ENCODE data around the gene CARD19. TPM values are rescaled to one million over a fixed set of nuclear protein-coding genes. Genes with fewer than 3 reads are reported as not detected.

Gene CARD19
- total and polyA plus RNA-seq, 2 experiments from 2014 or later = 54.1 to 69.5 TPM

- TF ChIP-seq EZH2 (IDR thresholded peaks at IDR 0.05; ENCODE audit: insufficient read depth, poor library complexity, severe bottlenecking) = no peak
- TF ChIP-seq EZH2phosphoT487 (IDR thresholded peaks at IDR 0.05; ENCODE audit: insufficient read depth, low read depth) = no peak
- WGBS, 2 experiments (ENCODE audit: low coverage in 1 of 2, low lambda C conversion rate in 2 of 2, missing lambda C conversion rate in 2 of 2) = 38 to 43% methylated on average over 3 of the region's 3 CpGs
- H3K9me3 ChIP-seq (ENCODE audit: low read depth) = no peaks in the 10 kb centered on the region
These were observed 4.5 kb upstream of the CARD19 start for GRCh38 chr9:93091453-93092081.

GRCh38 chr9:93092251-93092991 lies 3.6 kb upstream of the CARD19 start:
- Histone ChIP-seq H3F3A (ENCODE audit: insufficient read depth) (peaks cover 39% of the 10 kb centered on the region), H3K79me2 (ENCODE audit: insufficient read depth) (peaks cover 12% of the 10 kb centered on the region), H2AFZ (0 out of 2 replicates have a peak overlapping the region, but pooled peaks have one; percentile 30), H3K4me1 (ENCODE audit: insufficient read depth) (peaks cover 10% of the 10 kb centered on the region), H3K27me3 (replicated peaks; ENCODE audit: insufficient read depth) (no peaks in the 10 kb centered on the region), H3K36me3 (ENCODE audit: low read depth) (no peaks in the 10 kb centered on the region), H3K4me3 (no peak overlapping the region), H3K27ac (peak overlapping the region; percentile 88), H3K9ac (peak overlapping the region; percentile 63), H4K20me1 (ENCODE audit: insufficient read depth) (no peaks in the 10 kb centered on the region), H3K9me2 (ENCODE audit: insufficient read depth) (no peaks in the 10 kb centered on the region), H3K4me2 (ENCODE audit: unreplicated experiment) (no peak overlapping the region), H3K9me3 (ENCODE audit: low read depth) (no peaks in the 10 kb centered on the region)
- no peak for TF ChIP-seq EZH2 (IDR thresholded peaks at IDR 0.05; ENCODE audit: insufficient read depth, poor library complexity, severe bottlenecking)
- in situ Hi-C loops (cut with MboI) = no loop called here
- no peak for DNase-seq
- 84% methylated on average over 7 of the region's 7 CpGs for WGBS, 2 experiments (ENCODE audit: low coverage in 1 of 2, low lambda C conversion rate in 2 of 2, missing lambda C conversion rate in 2 of 2)

More at GRCh38 chr9:93091453-93092081, 4.5 kb upstream of the CARD19 start:
- Histone ChIP-seq H3K4me3 (no peak overlapping the region), H3K27ac (peak overlapping the region; percentile 88), H3K36me3 (ENCODE audit: low read depth) (no peaks in the 10 kb centered on the region), H2AFZ (0 out of 2 replicates have a peak overlapping the region, but pooled peaks have one; percentile 30), H4K20me1 (ENCODE audit: insufficient read depth) (no peaks in the 10 kb centered on the region), H3K9me2 (ENCODE audit: insufficient read depth) (no peaks in the 10 kb centered on the region), H3F3A (ENCODE audit: insufficient read depth) (peaks cover 34% of the 10 kb centered on the region), H3K9ac (peak overlapping the region; percentile 63; the same call in 1 of the 2 replicates), H3K4me2 (ENCODE audit: unreplicated experiment) (no peak overlapping the region), H3K4me1 (ENCODE audit: insufficient read depth) (peaks cover 7% of the 10 kb centered on the region; the same call in 1 of the 2 replicates), H3K79me2 (ENCODE audit: insufficient read depth) (peaks cover 4% of the 10 kb centered on the region; the same call in 1 of the 2 replicates), H3K27me3 (replicated peaks; ENCODE audit: insufficient read depth) (no peaks in the 10 kb centered on the region)
- in situ Hi-C loops (cut with MboI) = no loop called here
- peak; percentile 84 for DNase-seq

GRCh38 chr9:93093127-93093876 lies 2.7 kb upstream of the CARD19 start:
- no peak overlapping the region for H3K4me2 ChIP-seq (ENCODE audit: unreplicated experiment)
- H3K9me3 ChIP-seq (ENCODE audit: low read depth) = no peaks in the 10 kb centered on the region
- H3K4me3 ChIP-seq = no peak overlapping the region
- no peak overlapping the region for H3K27ac ChIP-seq
- H3K36me3 ChIP-seq (ENCODE audit: low read depth) = no peaks in the 10 kb centered on the region
- no peaks in the 10 kb centered on the region for H4K20me1 ChIP-seq (ENCODE audit: insufficient read depth)
- no peaks in the 10 kb centered on the region for H3K9me2 ChIP-seq (ENCODE audit: insufficient read depth)
- 59 to 61% methylated on average over 11 of the region's 11 CpGs for WGBS, 2 experiments (ENCODE audit: low coverage in 1 of 2, low lambda C conversion rate in 2 of 2, missing lambda C conversion rate in 2 of 2)
- in situ Hi-C loops (cut with MboI) = no loop called here
- no peak for TF ChIP-seq EZH2phosphoT487 (IDR thresholded peaks at IDR 0.05; ENCODE audit: insufficient read depth, low read depth)
- no peak for TF ChIP-seq EZH2 (IDR thresholded peaks at IDR 0.05; ENCODE audit: insufficient read depth, poor library complexity, severe bottlenecking)
- H3K9ac ChIP-seq = no peak overlapping the region
- H3K79me2 ChIP-seq (ENCODE audit: insufficient read depth) = peaks cover 20% of the 10 kb centered on the region
- peaks cover 19% of the 10 kb centered on the region for H3K4me1 ChIP-seq (ENCODE audit: insufficient read depth)
- peaks cover 46% of the 10 kb centered on the region for H3F3A ChIP-seq (ENCODE audit: insufficient read depth)
- no peaks in the 10 kb centered on the region for H3K27me3 ChIP-seq (replicated peaks; ENCODE audit: insufficient read depth)
- DNase-seq = no peak
- no peak overlapping the region for H2AFZ ChIP-seq

DNA sequence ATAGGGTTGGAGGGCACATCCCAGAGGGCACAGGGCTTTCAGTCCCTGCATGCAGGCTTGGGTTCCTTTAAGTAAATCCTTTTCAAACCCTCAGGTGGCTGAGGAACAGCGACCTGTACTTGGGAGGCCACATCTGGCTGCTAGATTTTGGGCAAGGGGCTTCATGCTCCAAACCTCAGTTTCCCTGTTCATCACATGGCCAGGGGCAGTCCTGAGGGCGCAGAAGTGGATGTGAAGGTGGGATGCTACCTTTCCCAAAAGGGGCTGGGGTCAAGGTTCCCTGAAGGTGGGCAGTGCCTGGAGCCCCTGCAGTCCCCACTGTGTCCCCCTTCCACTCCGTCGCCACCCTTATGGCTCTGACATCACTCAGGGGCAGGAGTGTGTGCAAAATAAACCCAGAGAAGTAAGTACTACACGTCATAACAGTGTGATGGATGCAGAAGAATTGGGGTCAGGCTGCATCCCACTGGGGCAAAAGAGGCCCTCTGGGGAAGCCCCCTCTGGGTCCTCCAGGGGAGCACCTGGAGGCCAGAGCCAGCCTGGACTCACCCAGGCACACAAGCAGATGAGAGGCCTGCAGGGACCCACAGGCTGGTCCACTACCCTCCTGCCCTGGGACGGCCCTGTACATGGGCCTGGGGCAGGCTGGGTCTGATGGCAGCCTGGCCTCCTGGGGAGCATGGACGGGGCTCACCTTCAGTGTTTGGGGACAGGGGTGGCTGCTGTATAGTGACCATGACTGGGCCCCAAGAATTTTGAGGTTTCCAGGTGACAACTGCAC lies 1.9 kb upstream of the CARD19 start:
- Histone ChIP-seq H3K9me2 (ENCODE audit: insufficient read depth) (no peaks in the 10 kb centered on the region), H3K36me3 (ENCODE audit: low read depth) (no peaks in the 10 kb centered on the region), H3K9ac (no peak overlapping the region), H4K20me1 (ENCODE audit: insufficient read depth) (no peaks in the 10 kb centered on the region), H2AFZ (no peak overlapping the region), H3K4me2 (ENCODE audit: unreplicated experiment) (no peak overlapping the region), H3K4me1 (ENCODE audit: insufficient read depth) (peaks cover 20% of the 10 kb centered on the region), H3K9me3 (ENCODE audit: low read depth) (no peaks in the 10 kb centered on the region), H3K27ac (no peak overlapping the region), H3K79me2 (ENCODE audit: insufficient read depth) (peaks cover 22% of the 10 kb centered on the region), H3K4me3 (no peak overlapping the region), H3F3A (ENCODE audit: insufficient read depth) (peaks cover 50% of the 10 kb centered on the region), H3K27me3 (replicated peaks; ENCODE audit: insufficient read depth) (no peaks in the 10 kb centered on the region)
- in situ Hi-C loops (cut with MboI) = no loop called here
- WGBS, 2 experiments (ENCODE audit: low coverage in 1 of 2, low lambda C conversion rate in 2 of 2, missing lambda C conversion rate in 2 of 2) = 76 to 81% methylated on average over 6 to 7 of the region's 7 CpGs
- DNase-seq = no peak
- TF ChIP-seq EZH2phosphoT487 (IDR thresholded peaks at IDR 0.05; ENCODE audit: insufficient read depth, low read depth) (no peak), EZH2 (IDR thresholded peaks at IDR 0.05; ENCODE audit: insufficient read depth, poor library complexity, severe bottlenecking) (no peak)
